CD4-positive, CD25-positive, alpha-beta regulatory T cell (primary cell): ENCODE data around the gene PNPLA1. TPM values are rescaled to one million over a fixed set of nuclear protein-coding genes. Genes with fewer than 3 reads are reported as not detected.

Experiments
- ATAC-seq, 2 donors: fragments of 150-1000 bp; cut with Tn5 transposase; one replicate each; pipeline ENCODE4 v1.10.0; 2021; ENCODE audit warnings: low read depth in 2 of 2, moderate number of reproducible peaks in 2 of 2, moderate library complexity in 1 of 2
- DNase-seq, 3 donors: peaks; one replicate each; pipeline versions ENCODE4 v3.0.0 to v3.0.0-alpha.2; 2012 to 2022; ENCODE audit warnings: mixed read lengths in 1 of 3
- H3K27ac ChIP-seq: one replicate; pipeline ENCODE4 v1.7.0; 2013; ENCODE audit warnings: mild to moderate bottlenecking, low read length; ENCODE audit not compliant: insufficient read depth, poor library complexity, severe bottlenecking
- H3K27me3 ChIP-seq: one replicate; pipeline ENCODE4 v1.7.0; 2013; ENCODE audit warnings: low read length; ENCODE audit not compliant: control insufficient read depth, insufficient read depth
- H3K36me3 ChIP-seq: one replicate; pipeline ENCODE4 v1.7.0; 2013; ENCODE audit warnings: mild to moderate bottlenecking, low read length, moderate library complexity; ENCODE audit not compliant: control insufficient read depth, insufficient read depth
- H3K4me1 ChIP-seq: 2 replicates; pipeline ENCODE4 v1.7.0; 2013; ENCODE audit warnings: mild to moderate bottlenecking, low read length; ENCODE audit not compliant: insufficient read depth, control insufficient read depth, poor library complexity, severe bottlenecking
- H3K4me3 ChIP-seq: one replicate; pipeline ENCODE4 v1.7.0; 2013; ENCODE audit warnings: low read depth, mild to moderate bottlenecking, low read length, moderate library complexity
- H3K9me3 ChIP-seq, 2 experiments: 1 replicate in 1 of 2; 2 replicates in 1 of 2; pipeline ENCODE4 v1.7.0; 2013; ENCODE audit warnings: low read length in 2 of 2, mild to moderate bottlenecking in 1 of 2, moderate library complexity in 1 of 2; ENCODE audit not compliant: control insufficient read depth in 2 of 2
- H3K27ac Mint-ChIP-seq, 3 donors: one replicate each; pipeline ENCODE4 v1.8.0; 2020 to 2022; ENCODE audit warnings: mild to moderate bottlenecking in 3 of 3, mixed read lengths in 3 of 3, moderate library complexity in 2 of 3
- H3K27me3 Mint-ChIP-seq: one replicate; pipeline ENCODE4 v1.8.0; 2022; ENCODE audit warnings: mild to moderate bottlenecking, mixed read lengths
- H3K36me3 Mint-ChIP-seq: one replicate; pipeline ENCODE4 v1.8.0; 2020; ENCODE audit warnings: mixed read lengths
- H3K4me1 Mint-ChIP-seq, 4 donors: one replicate each; pipeline ENCODE4 v1.8.0; 2020 to 2022; ENCODE audit warnings: mixed read lengths in 4 of 4, mild to moderate bottlenecking in 1 of 4
- H3K4me3 Mint-ChIP-seq, 4 donors: one replicate each; pipeline ENCODE4 v1.8.0; 2020 to 2022; ENCODE audit warnings: mild to moderate bottlenecking in 4 of 4, mixed read lengths in 4 of 4, moderate library complexity in 3 of 4
- H3K9me3 Mint-ChIP-seq, 7 donors: one replicate each; pipeline ENCODE4 v1.8.0; 2020 to 2022; ENCODE audit warnings: mixed read lengths in 7 of 7, mild to moderate bottlenecking in 3 of 7, moderate library complexity in 2 of 7
- polyA plus RNA-seq, 4 donors: library from polyadenylated mRNA; unstranded; fragments of 300-500 nt; fragmentation: Illumina TruSeq; gene quantifications; one replicate each; pipeline ENCODE4 v1.2.3, GENCODE V29; 2021
- total RNA-seq: library from RNA; stranded (reverse); gene quantifications from one replicate; pipeline ENCODE4 v1.2.3, GENCODE V29; 2022

The PNPLA1 gene
- total and polyA plus RNA-seq, 5 donors from 2014 or later, result 0.25 TPM; not detected in 4

GRCh38 chr6:36248980-36249379 is 20.9 kb upstream of the PNPLA1 start:
- H3K9me3 Mint-ChIP-seq, result no peaks in the 10 kb centered on the region
- ATAC-seq (no peak), DNase-seq (no peak)
- H3K36me3 ChIP-seq, result no peaks in the 10 kb centered on the region
- H3K4me1 Mint-ChIP-seq, result no peaks in the 10 kb centered on the region
- H3K36me3 Mint-ChIP-seq, result peaks cover 4% of the 10 kb centered on the region
- no peak overlapping the region for H3K27ac ChIP-seq
- H3K4me3 ChIP-seq, result no peak overlapping the region
- no peaks in the 10 kb centered on the region for H3K9me3 ChIP-seq
- H3K4me3 Mint-ChIP-seq, result no peak overlapping the region
- H3K27me3 ChIP-seq, result no peaks in the 10 kb centered on the region
- H3K4me1 ChIP-seq, result no peaks in the 10 kb centered on the region
- peaks cover 26% of the 10 kb centered on the region for H3K27me3 Mint-ChIP-seq
- H3K27ac Mint-ChIP-seq, result no peak overlapping the region

DNA sequence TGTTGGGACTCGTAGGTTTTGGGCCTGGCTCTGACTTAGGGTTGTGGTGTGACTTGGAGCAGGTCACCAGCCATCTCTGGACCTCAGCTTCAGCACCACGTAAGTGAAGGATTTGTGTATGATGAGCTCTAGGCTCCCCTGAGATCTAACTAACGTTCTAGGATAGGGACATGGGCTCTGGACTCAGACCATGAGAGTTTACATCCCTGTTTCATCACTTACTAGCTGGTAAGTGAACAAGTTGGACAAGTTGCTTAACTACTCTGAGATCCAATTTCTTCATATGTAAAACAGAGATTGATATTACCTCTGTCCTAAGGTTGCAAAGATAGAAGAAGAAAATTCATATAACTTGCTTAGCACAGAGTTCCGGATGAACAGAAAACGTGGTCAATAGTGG is 20.3 kb upstream of the PNPLA1 start:
- peaks cover 4% of the 10 kb centered on the region for H3K36me3 Mint-ChIP-seq
- H3K9me3 Mint-ChIP-seq, result no peaks in the 10 kb centered on the region
- no peak overlapping the region for H3K4me3 ChIP-seq
- H3K4me1 ChIP-seq, result no peaks in the 10 kb centered on the region
- no peaks in the 10 kb centered on the region for H3K4me1 Mint-ChIP-seq
- no peak overlapping the region for H3K27ac ChIP-seq
- peaks cover 25% of the 10 kb centered on the region for H3K27me3 Mint-ChIP-seq
- no peaks in the 10 kb centered on the region for H3K9me3 ChIP-seq
- H3K36me3 ChIP-seq, result no peaks in the 10 kb centered on the region
- H3K27me3 ChIP-seq, result no peaks in the 10 kb centered on the region
- no peak overlapping the region for H3K4me3 Mint-ChIP-seq
- ATAC-seq, result no peak
- H3K27ac Mint-ChIP-seq, result no peak overlapping the region
- DNase-seq, result no peak

GRCh38 chr6:36252005-36252404 is 17.9 kb upstream of the PNPLA1 start:
- H3K27ac ChIP-seq, result no peak overlapping the region
- Mint-ChIP-seq H3K27me3 (peaks cover 25% of the 10 kb centered on the region), H3K9me3 (peaks cover 0 to 3% (median 0%) of the 10 kb centered on the region in 7 donors), H3K27ac (no peak overlapping the region), H3K36me3 (peaks cover 9% of the 10 kb centered on the region), H3K4me3 (no peak overlapping the region), H3K4me1 (no peaks in the 10 kb centered on the region)
- no peak for ATAC-seq
- H3K9me3 ChIP-seq, result no peaks in the 10 kb centered on the region
- no peak for DNase-seq
- H3K27me3 ChIP-seq, result no peaks in the 10 kb centered on the region
- no peaks in the 10 kb centered on the region for H3K4me1 ChIP-seq
- H3K4me3 ChIP-seq, result no peak overlapping the region
- H3K36me3 ChIP-seq, result no peaks in the 10 kb centered on the region

GRCh38 chr6:36263390-36264000 is 6.4 kb upstream of the PNPLA1 start:
- Histone ChIP-seq H3K4me1 (no peaks in the 10 kb centered on the region), H3K36me3 (no peaks in the 10 kb centered on the region), H3K27me3 (no peaks in the 10 kb centered on the region), H3K27ac (no peak overlapping the region), H3K4me3 (no peak overlapping the region), H3K9me3 (peaks cover 8% of the 10 kb centered on the region in 2 experiments)
- Mint-ChIP-seq H3K4me1 (no peaks in the 10 kb centered on the region), H3K4me3 (no peak overlapping the region), H3K36me3 (no peaks in the 10 kb centered on the region), H3K9me3 (peaks cover 0 to 6% (median 1%) of the 10 kb centered on the region in 7 donors), H3K27me3 (peaks cover 32% of the 10 kb centered on the region), H3K27ac (no peak overlapping the region)
- ATAC-seq (no peak), DNase-seq (no peak)

- no peak overlapping the region for H3K27ac ChIP-seq
- no peak for DNase-seq
- no peaks in the 10 kb centered on the region for H3K4me1 ChIP-seq
- no peaks in the 10 kb centered on the region for H3K27me3 ChIP-seq
- Mint-ChIP-seq H3K36me3 (no peaks in the 10 kb centered on the region), H3K27ac (no peak overlapping the region), H3K27me3 (peaks cover 33% of the 10 kb centered on the region), H3K4me1 (no peaks in the 10 kb centered on the region), H3K9me3 (peaks cover 0 to 6% (median 3%) of the 10 kb centered on the region in 7 donors), H3K4me3 (no peak overlapping the region)
- no peak for ATAC-seq
- peaks cover 8% of the 10 kb centered on the region in 2 experiments for H3K9me3 ChIP-seq
- H3K4me3 ChIP-seq, result no peak overlapping the region
- no peaks in the 10 kb centered on the region for H3K36me3 ChIP-seq
Observed at GRCh38 chr6:36265744-36266143, 4.1 kb upstream of the PNPLA1 start.

GRCh38 chr6:36266913-36267644 is 2.8 kb upstream of the PNPLA1 start:
- no peaks in the 10 kb centered on the region for H3K27me3 ChIP-seq
- no peak overlapping the region for H3K27ac ChIP-seq
- no peak overlapping the region for H3K4me3 ChIP-seq
- Mint-ChIP-seq H3K4me1 (no peaks in the 10 kb centered on the region), H3K36me3 (no peaks in the 10 kb centered on the region), H3K27ac (no peak overlapping the region), H3K27me3 (peaks cover 19% of the 10 kb centered on the region), H3K9me3 (peaks cover 0 to 6% (median 3%) of the 10 kb centered on the region in 7 donors), H3K4me3 (no peak overlapping the region)
- ATAC-seq, result no peak
- H3K36me3 ChIP-seq, result no peaks in the 10 kb centered on the region
- H3K9me3 ChIP-seq, result peaks cover 8% of the 10 kb centered on the region in 2 experiments
- DNase-seq, result no peak
- H3K4me1 ChIP-seq, result no peaks in the 10 kb centered on the region

DNA sequence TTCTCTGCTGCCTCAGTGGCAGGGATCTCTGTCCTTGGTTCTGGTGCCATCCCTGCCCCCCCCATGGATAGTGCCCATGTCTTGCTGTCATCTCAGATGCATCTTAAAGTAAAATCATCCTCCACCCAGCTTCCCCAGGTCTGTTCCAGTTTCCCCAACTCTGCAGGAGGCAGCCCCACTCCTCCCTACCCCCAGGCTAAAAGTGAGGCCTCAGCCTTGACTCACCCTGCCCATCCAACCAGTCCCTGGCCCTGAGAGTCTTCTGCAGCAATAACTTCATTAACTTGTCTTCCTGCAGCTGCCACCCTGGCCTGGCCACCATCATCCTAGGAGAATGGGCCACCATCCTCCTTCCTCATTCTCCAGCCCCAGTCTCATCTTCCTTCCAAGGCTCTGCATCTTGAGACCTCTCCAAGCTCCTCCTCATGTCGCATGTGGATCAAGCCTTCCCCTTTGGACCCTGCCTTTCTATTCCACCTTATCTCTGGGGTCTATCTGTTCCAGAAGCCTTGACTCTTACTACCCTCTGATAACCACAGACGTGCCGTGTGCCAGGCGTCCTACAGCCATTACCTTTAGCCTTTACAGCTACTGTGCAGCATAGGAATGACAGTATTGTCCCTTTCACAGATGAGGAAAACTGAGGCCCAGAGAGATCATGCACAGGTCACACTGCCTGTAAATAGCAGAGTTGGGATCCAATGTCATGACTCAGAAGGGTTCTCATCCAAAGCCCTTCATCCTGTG is 2.0 kb upstream of the PNPLA1 start:
- Mint-ChIP-seq H3K4me1 (no peaks in the 10 kb centered on the region), H3K9me3 (peaks cover 0 to 6% (median 3%) of the 10 kb centered on the region in 7 donors), H3K27me3 (peaks cover 16% of the 10 kb centered on the region), H3K27ac (no peak overlapping the region), H3K4me3 (no peak overlapping the region), H3K36me3 (no peaks in the 10 kb centered on the region)
- no peaks in the 10 kb centered on the region for H3K27me3 ChIP-seq
- no peak overlapping the region for H3K27ac ChIP-seq
- peaks cover 8% of the 10 kb centered on the region in 2 experiments for H3K9me3 ChIP-seq
- no peak overlapping the region for H3K4me3 ChIP-seq
- no peaks in the 10 kb centered on the region for H3K4me1 ChIP-seq
- no peaks in the 10 kb centered on the region for H3K36me3 ChIP-seq
- ATAC-seq (no peak), DNase-seq (no peak)
